NB4 (cell line): ENCODE measurements around the gene KLC1.

Experiments used
- CTCF ChIP-seq: IDR thresholded peaks from one replicate; pipeline ENCODE4 v1.5.1; 2012; ENCODE audit warnings: low read depth, low read length
- POLR2A ChIP-seq: IDR thresholded peaks from 2 replicates; pipeline ENCODE4 v1.6.1; 2011; ENCODE audit warnings: mild to moderate bottlenecking; ENCODE audit not compliant: insufficient read length; ENCODE audit errors: extremely low read depth

DNA sequence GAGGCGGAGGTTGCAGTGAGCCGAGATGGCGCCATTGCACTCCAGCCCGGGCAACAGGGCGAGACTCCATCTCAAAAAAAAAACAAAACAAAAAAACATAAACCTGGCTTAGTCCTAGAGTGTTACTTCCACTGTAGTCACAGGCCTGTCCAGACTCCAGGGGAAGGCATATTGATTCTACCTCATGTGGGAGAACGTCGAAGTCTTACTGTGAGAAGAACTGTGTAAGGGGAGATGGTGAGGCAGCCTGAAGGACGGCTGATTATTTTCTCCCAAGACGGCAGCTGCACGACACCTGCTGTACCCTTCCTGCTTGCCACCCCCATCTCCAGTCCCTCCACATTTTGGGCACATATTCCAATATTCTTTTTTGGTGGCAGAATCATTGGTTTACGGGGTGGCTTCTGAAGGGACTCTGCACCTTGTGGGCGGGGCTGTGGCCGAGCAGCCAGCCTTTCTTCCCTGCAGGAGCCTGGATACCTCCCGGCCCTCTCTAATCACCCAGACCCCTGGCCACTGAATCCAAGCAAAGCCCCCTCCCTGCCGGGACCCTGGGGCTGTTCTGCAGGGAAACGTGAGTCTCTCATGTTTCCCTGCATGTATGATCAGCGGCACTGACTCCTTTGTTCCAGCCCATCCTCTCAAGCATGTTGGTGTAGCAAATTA is 12.2 kb upstream of the KLC1 start:
- TF ChIP-seq CTCF (no peak), POLR2A (no peak)
